Left hindlimb (tissue), 1 donor: ENCODE data around the gene FER.
"Not testable (repeated sequence)": the region's sequence is repeated elsewhere in the genome, so short reads cannot be mapped to it uniquely, and the experiment has no call there.

ENCODE experiments used
- DNase-seq: peaks from one replicate; pipeline ENCODE4 v3.0.0-alpha.2; 2018

FER gene

DNA sequence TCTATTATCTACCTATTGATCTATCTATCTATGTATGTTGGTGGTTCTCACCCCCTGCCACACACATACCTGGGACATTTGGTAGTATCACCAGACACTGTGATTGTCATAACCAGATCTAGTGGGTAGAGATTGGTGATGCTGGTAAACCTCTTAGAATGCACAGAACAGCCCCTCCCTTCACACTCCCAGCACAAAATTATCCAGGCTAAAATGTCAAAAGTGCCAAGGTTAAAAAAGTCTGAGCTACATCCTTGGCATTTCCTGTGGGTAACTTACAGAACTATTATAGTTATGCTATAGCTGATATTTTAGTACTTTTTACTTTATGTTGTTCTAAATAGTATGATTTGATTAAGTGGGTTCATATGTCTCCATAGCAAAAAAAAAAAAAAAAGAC lies 151.0 kb downstream of the FER start:
- no peak for DNase-seq

- DNase-seq, result not testable (repeated sequence)
Observed at GRCh38 chr5:108899244-108899643, 151.5 kb downstream of the FER start.

GRCh38 chr5:108900668-108901067 lies 153.0 kb downstream of the FER start:
- DNase-seq, result no peak

DNA sequence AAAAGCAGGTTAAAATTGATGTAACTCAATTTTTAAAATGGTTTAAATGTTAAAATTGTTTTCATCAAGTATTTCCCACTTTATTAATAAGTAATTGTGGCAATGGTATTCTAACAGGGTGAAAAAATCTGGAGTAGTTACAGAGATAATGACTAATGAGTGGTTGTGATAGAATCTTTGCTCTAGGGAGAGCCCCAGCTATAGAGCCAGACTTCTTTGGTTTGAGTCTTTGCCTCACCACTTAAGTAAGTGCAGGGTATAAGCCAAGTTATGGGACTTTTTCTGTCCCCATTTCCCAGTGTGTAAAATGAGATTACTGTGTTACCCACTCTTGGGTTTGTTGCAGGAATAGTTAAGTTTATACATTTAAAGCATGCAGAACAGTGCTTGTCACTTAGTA lies 158.1 kb downstream of the FER start:
- DNase-seq, result no peak

- DNase-seq, result no peak
Observed at GRCh38 chr5:108910627-108911026, 162.9 kb downstream of the FER start.

- DNase-seq, result no peak
Observed at GRCh38 chr5:108911055-108911454, 163.4 kb downstream of the FER start.

DNA sequence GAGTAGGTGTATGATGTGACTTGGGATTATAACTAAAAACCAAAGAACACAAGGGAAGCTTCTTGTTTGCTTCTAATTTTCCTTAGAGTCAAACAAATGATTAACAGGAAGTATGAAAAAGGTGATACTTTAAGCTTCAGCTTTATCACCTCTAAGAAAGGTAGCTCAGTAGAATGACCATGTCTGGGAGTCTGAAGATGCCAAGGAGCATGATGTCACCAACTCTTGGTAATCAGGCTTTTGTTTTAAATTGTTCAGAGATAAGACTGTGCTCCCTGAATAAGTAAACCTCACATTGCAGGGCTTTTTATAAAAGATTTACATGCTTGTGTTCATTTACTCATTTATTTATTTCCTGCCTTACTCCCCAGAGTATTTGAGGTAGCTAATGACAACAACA lies 169.9 kb downstream of the FER start:
- DNase-seq, result no peak

DNA sequence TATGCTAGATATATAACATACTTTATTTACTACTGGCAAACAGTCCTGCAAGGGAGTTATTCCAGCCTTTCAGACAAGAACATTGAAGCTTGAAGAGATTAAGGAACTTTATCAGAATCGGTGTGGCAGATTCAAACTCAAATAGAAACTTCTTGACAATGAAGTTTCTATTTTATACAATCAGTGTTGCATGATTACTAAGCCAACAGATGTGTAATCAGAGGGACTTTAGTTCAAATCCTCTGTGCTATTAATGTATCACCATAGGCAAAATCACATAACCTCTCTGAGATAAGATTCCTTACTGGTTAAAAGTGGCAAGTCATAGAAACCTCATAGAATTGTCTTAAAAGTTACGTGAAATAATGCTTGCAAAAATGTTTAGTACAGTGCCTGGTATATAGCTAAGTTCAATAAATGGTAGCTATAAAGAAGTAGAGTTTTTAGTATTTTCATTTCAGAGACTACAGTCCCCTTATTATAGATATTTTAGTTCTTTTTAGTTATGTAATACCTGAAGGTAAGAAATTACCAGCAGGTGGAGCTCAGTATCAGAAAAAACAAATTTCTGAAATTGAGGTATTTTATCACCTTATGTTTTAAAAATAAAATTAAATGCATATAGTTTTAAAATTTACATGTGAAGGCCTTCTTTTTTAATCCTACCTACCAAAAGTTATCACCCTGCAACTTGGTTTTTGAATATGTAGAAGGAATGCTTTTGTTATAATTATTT lies 172.1 kb downstream of the FER start:
- DNase-seq, result no peak

DNA sequence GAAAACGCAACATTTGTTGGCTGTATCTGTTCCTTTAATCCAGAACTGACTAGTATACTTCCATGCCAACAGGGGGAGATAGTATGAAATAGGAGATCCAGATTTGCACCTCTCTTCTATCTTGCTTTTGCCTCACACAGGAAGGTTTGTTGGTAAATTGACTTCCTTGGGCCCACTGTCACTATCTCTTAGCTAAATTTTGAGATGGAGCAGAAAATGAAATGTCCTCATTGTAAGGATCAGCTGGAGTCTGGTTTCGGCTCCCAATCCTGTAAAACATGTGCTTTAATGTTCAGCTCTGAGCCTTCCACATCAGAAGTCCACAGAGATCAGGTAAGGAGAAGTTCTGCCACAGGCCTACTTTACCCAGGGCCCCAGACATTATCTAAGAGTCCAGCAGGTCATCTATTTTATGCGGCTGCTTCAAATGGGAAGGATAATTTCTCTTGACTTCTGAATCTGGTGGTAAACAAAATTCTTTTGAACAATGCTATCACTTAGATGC lies 176.8 kb downstream of the FER start:
- no peak for DNase-seq

GRCh38 chr5:108925073-108925472 lies 177.4 kb downstream of the FER start:
- DNase-seq, result no peak

GRCh38 chr5:108930107-108930506 lies 182.4 kb downstream of the FER start:
- DNase-seq, result no peak

DNA sequence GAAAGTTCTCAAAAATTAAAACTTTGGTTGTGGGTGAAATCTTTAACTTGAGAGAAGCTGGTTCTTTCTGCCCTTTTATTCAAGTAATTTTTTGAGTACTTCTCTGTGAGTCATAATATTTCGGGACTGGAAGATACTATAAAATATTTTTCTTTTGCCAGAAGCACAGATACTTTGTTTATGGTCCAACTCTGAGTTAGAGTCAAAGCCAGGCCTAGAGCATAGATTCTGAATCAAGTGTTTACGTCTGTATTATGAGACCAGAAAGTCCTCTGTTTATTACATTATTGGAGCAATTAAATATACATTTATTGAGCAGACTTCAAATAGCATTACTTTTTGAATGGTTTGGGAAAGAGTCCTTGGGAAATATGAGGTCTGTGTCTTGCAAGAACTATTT lies 187.9 kb downstream of the FER start:
- DNase-seq, result no peak

- DNase-seq, result no peak
Observed at GRCh38 chr5:108937221-108937620, 189.5 kb downstream of the FER start.

- DNase-seq, result no peak
Observed at GRCh38 chr5:108940506-108940905, 192.8 kb downstream of the FER start.

GRCh38 chr5:108941746-108942145 lies 194.0 kb downstream of the FER start:
- no peak for DNase-seq

DNA sequence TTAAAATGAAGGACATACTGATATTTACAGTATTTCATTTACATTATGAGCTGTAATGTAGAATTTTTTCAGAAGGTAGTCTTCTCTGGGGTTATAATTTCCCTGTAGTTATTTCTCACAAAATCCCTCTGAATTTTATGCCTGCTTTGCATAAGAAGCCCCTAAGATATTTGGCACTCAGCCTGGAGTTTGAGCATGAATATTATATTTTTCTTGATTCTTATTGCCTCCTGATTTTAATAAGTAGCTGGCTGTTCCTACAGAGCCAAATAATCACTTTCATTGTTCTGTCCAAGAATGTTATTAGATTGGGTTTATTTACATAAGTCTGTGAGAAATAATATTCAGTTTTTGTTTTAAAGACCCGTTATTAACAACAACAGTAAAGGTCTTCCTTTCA lies 195.0 kb downstream of the FER start:
- no peak for DNase-seq

GRCh38 chr5:108945094-108945493 lies 197.4 kb downstream of the FER start:
- no peak for DNase-seq

- DNase-seq, result no peak
Observed at GRCh38 chr5:108946008-108946407, 198.3 kb downstream of the FER start.

DNA sequence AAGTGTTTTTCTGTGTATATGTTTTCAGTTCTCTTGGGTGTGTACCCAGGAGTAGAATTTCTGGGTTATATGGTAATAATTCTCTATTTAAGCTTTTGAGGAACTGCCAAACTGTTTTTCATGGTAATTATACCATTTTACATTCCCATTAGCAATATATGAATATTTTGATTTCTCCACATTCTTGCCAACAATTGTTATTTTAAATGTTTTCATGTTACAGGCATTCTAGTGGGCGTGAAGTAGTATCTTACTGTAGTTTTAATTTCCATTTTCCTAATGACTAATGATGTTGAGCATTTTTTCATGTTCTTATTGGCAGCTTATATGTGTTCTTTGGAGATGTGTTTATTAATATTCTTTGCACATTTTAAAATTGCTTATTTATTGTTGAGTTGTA lies 199.5 kb downstream of the FER start:
- no peak for DNase-seq

DNA sequence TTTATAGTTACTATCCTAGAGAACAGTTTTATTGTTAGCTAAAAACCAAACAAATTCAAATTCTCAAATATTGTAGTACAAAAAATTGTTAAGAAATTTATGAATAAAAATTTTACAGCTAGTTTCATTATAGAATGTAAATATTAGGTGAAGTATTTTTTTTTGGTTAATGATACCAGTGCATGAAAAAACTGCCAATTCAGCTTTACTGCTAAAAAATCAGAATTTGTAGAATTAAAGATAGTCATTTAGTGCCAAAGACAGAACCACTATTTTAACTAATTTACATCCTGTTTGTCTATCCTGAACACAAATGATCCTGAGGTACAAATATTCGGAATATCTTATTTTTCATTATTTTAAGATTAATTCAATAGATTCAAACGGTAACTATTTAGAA lies 202.6 kb downstream of the FER start:
- DNase-seq, result no peak

- no peak for DNase-seq
Observed at GRCh38 chr5:108953940-108954339, 206.2 kb downstream of the FER start.

DNA sequence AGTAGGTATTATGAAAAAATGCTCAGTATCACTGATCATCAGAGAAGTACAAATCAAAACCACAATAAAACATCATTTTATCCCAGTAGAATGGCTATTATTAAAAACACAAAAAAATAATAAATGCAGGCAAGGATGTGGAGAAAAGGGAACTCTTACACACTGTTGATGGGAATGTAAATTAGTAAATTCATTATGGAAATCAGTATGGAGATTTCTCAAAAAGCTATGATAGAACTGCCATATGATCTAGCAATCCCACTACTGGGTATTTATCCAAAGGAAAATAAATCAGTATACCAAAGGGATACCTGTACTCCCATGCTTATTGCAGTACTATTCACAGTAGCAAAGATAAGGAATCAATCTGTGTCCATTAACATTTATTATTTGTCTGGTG lies 209.6 kb downstream of the FER start:
- DNase-seq, result no peak

GRCh38 chr5:108966910-108967309 lies 219.2 kb downstream of the FER start:
- DNase-seq, result no peak

GRCh38 chr5:108974594-108974993 lies 226.9 kb downstream of the FER start:
- DNase-seq, result no peak

DNA sequence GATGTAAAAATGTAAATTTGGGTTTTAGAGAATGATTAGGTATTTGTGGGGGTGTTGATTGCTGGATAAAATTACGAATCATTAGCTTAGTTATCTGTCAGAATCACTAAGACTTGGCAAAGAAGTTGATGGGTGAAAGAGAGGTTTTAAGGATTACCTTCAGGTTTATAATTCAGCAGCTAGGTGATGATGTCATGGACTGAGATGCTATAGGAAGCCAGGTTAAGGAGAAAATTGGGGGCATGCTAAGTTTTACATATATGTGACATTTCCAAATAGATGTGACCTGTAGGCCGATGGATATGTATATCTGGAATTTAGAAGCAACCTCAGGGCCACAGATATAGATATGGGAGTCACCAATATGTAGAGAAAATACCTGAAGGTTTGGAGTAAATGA lies 228.0 kb downstream of the FER start:
- DNase-seq, result no peak
